ENCODE data around the gene SND1.

- TF ChIP-seq EP300 (IDR thresholded peaks at IDR 0.05) (no peak), CTCF (IDR thresholded peaks at IDR 0.05) (no peak)
These were observed 141.6 kb downstream of the SND1 start for GRCh38 chr7:127793582-127793981.
